Neural progenitor cell (in vitro differentiated cells): Measurements from ENCODE around the gene HOXC9.

Source experiments
- CTCF ChIP-seq: fragments of 200-600 bp; sonication (generic); IDR thresholded peaks from 2 replicates; pipeline ENCODE4 v1.5.1; 2017; ENCODE audit warnings: antibody characterized with exemption, mild to moderate bottlenecking
- EZH2 ChIP-seq: fragments of 200-600 bp; sonication (generic); IDR thresholded peaks from 2 replicates; pipeline ENCODE4 v1.6.1; 2017; ENCODE audit warnings: antibody characterized with exemption, mild to moderate bottlenecking, moderate library complexity
- EZH2phosphoT487 ChIP-seq: fragments of 200-600 bp; sonication (generic); IDR thresholded peaks from 2 replicates; pipeline ENCODE4 v1.6.1; 2017; ENCODE audit warnings: antibody characterized with exemption

GRCh38 chr12:54030442-54030801 is 30.5 kb downstream of the HOXC9 start:
- no peak for TF ChIP-seq CTCF
- TF ChIP-seq EZH2 = peak; percentile 89
- peak; percentile 73 for TF ChIP-seq EZH2phosphoT487
